ENCODE data around the gene TMEM151A.

Gene TMEM151A

GRCh38 chr11:66339686-66340483, 48.2 kb downstream of the TMEM151A start:
- no peak for DNase-seq
- Mint-ChIP-seq H3K9me3 (no peaks in the 10 kb centered on the region), H3K4me3 (no peak overlapping the region), H3K27me3 (peaks cover 14% of the 10 kb centered on the region), H3K36me3 (peaks cover 37% of the 10 kb centered on the region), H3K27ac (no peak overlapping the region), H3K4me1 (peaks cover 46% of the 10 kb centered on the region)
- CTCF ChIA-PET, result interaction anchor here (1.2 to 3.5 kb wide), 2 partner anchors 28 to 46 kb away, joined by 3 to 16 read pairs; no protein-coding TSS in a partner anchor

DNA sequence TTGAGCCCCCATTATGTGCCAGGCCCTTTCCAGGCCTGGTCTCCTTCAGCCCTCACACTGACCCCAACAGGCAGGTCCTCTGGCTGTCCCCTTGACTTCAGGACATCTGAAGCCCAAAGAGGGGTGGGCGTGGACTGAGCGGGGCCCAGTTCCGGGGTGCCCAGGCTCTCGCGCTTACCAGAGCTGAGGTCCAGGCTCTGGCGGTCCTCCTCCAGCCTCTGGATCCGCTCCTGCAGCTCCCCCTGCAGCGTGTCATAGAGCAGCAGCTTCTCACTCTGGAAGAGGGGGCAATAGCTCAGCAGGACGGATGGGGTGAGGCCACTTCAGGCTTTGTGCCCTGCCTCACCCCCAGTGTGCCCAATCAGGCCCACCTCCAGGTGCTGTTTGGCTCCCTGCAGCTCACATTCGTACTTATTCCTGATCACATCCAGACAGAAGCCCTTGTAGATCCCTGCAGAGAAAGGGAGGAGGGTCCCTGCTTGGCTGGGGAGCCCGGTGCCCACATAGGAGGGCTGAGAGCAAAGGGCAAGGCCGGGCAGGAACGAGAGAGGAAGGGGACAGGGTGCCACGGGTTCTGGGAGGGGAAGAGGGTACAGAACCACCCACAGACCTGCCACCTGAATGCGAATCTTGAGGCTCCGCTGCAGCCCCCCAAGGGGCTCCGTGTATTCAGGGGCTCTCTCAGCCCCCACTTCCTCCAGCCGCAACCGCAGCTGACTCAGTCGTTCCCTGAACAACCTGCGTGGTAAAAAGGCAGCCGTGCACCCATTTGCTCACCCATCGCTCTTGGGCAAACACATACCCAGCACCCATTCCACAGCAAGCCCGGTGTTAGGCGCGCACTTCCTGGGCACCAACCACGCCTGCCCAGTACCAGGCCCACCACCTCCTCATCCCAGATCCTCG, 49.2 kb downstream of the TMEM151A start:
- Mint-ChIP-seq H3K27ac (peak overlapping the region; percentile 37), H3K4me3 (no peak overlapping the region), H3K4me1 (peaks cover 50% of the 10 kb centered on the region), H3K9me3 (no peaks in the 10 kb centered on the region), H3K36me3 (peaks cover 38% of the 10 kb centered on the region), H3K27me3 (peaks cover 7% of the 10 kb centered on the region)
- no peak for DNase-seq
- CTCF ChIA-PET, result interaction anchor here (3.5 kb wide), 1 partner anchor 29 kb away, joined by 16 read pairs; no protein-coding TSS in a partner anchor

GRCh38 chr11:66341502-66342126, 49.9 kb downstream of the TMEM151A start:
- no peaks in the 10 kb centered on the region for H3K9me3 Mint-ChIP-seq
- DNase-seq, result no peak
- peaks cover 51% of the 10 kb centered on the region for H3K4me1 Mint-ChIP-seq
- H3K27ac Mint-ChIP-seq, result peak overlapping the region; percentile 37
- no peak overlapping the region for H3K4me3 Mint-ChIP-seq
- CTCF ChIA-PET, result no interaction called here
- H3K27me3 Mint-ChIP-seq, result peaks cover under 1% of the 10 kb centered on the region
- peaks cover 37% of the 10 kb centered on the region for H3K36me3 Mint-ChIP-seq

GRCh38 chr11:66343176-66343575, 51.5 kb downstream of the TMEM151A start:
- CTCF ChIA-PET, result interaction anchor here (1.0 kb wide), 1 partner anchor 31 kb away, joined by 4 read pairs; no protein-coding TSS in a partner anchor
- H3K9me3 Mint-ChIP-seq, result no peaks in the 10 kb centered on the region
- peak overlapping the region; percentile 70 for H3K27ac Mint-ChIP-seq
- no peak for DNase-seq
- peaks cover 31% of the 10 kb centered on the region for H3K36me3 Mint-ChIP-seq
- peak overlapping the region; percentile 94 for H3K4me3 Mint-ChIP-seq
- peaks cover 49% of the 10 kb centered on the region for H3K4me1 Mint-ChIP-seq
- peaks cover 5% of the 10 kb centered on the region for H3K27me3 Mint-ChIP-seq

DNA sequence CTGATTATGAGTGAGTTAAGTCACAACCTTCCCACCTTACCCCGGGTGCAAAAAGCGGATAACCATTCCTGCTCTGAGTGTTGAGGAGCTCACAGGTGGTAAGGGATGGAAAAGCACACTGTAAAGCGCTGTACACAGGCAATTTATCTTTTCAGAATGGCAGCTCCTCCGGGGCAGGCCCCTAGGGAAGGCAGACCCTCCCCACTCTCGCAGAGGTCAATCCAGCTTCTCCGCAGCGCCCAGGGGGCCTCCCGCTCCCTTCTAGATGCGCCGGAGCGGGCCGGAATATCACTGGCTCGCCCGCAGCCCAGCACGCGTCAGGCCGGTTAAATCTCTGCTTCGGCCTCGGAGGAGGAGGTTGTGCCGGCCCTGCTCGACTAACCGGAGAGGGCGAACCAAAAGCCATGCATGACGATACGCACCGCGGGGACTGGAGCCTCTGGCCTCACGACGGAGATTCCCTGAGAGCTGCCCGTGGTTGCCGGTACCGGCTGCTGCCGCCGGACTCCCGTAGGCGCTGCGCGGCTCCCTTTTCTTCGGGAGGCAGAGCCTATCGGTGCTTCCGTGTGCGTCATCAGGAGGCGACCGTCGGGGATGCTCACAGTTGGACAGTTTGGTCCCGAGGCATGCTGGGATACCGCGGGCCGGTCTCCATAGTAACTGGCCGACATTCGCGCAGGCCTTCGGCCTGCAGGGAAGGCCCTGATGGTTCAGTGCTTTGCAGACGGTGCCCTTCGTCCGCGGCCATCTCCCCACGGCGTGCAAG, 53.0 kb downstream of the TMEM151A start, which contains the start of gene BRMS1:
TSS of gene BRMS1 (minus strand) at position 555 of the 766 bp plus-strand sequence. CDS start 2,870 bp downstream, outside the sequence.
- H3K9me3 Mint-ChIP-seq, result no peaks in the 10 kb centered on the region
- CTCF ChIA-PET, result interaction anchor here (1.0 to 4.2 kb wide), 4 partner anchors 10 to 44 kb away, joined by 3 to 29 read pairs (median 7); partner anchors contain the start of gene CD248
- peaks cover 7% of the 10 kb centered on the region for H3K27me3 Mint-ChIP-seq
- peak within 1 kb of the TSS; percentile 92 for H3K27ac Mint-ChIP-seq
- H3K4me1 Mint-ChIP-seq, result peaks cover 54% of the 10 kb centered on the region
- peak; percentile 99 for DNase-seq
- H3K36me3 Mint-ChIP-seq, result peaks cover 25% of the 10 kb centered on the region
- peak within 1 kb of the TSS; percentile 94 for H3K4me3 Mint-ChIP-seq

DNA sequence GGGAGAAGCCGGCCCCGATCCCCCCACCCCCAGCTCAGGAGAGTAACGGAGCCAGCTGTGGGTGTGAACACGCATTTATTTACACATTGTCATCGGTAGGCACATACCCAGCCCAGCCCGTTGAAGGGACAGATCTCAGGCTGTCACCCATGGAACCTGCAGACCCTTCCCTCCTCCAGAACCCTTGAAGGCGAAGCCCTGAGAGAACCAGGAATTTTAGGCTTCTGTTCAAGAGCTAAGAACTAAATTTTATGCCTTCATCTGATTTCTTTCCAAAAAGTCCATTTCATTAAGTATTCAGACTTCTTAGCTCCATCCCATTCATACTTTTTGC, 53.6 kb downstream of the TMEM151A start:
- Mint-ChIP-seq H3K4me3 (peak overlapping the region; percentile 94), H3K27ac (peak overlapping the region; percentile 92), H3K36me3 (peaks cover 22% of the 10 kb centered on the region), H3K4me1 (peaks cover 54% of the 10 kb centered on the region), H3K27me3 (peaks cover 7% of the 10 kb centered on the region), H3K9me3 (no peaks in the 10 kb centered on the region)
- CTCF ChIA-PET, result interaction anchor here (1.0 to 4.2 kb wide), 3 partner anchors 20 to 44 kb away, joined by 5 to 29 read pairs (median 11); no protein-coding TSS in a partner anchor
- no peak for DNase-seq
